GM19324 (cell line): ENCODE measurements around the gene HEPHL1.
"Not testable (repeated sequence)": the region's sequence is repeated elsewhere in the genome, so short reads cannot be mapped to it uniquely, and the experiment has no call there.

ENCODE experiments used
- ATAC-seq: cut with Tn5 transposase; IDR thresholded peaks from one replicate; pipeline ENCODE4 v1.9.1; 2021; ENCODE audit warnings: mild to moderate bottlenecking, moderate library complexity; ENCODE audit not compliant: unreplicated experiment, low FRiP score

HEPHL1 gene

GRCh38 chr11:94145431-94145830, 124.3 kb downstream of the HEPHL1 start:
- no peak for ATAC-seq

- ATAC-seq, result no peak
These were observed 124.8 kb downstream of the HEPHL1 start for GRCh38 chr11:94145916-94146315.

- ATAC-seq, result no peak
These were observed 126.3 kb downstream of the HEPHL1 start for GRCh38 chr11:94147433-94147845.

- ATAC-seq, result no peak
These were observed 127.0 kb downstream of the HEPHL1 start for GRCh38 chr11:94148189-94148588.

- no peak for ATAC-seq
These were observed 128.4 kb downstream of the HEPHL1 start for GRCh38 chr11:94149431-94150017.

GRCh38 chr11:94150056-94150455, 128.9 kb downstream of the HEPHL1 start:
- ATAC-seq, result no peak

- no peak for ATAC-seq
These were observed 129.8 kb downstream of the HEPHL1 start for GRCh38 chr11:94150704-94151685.

- no peak for ATAC-seq
These were observed 130.9 kb downstream of the HEPHL1 start for GRCh38 chr11:94151903-94152677.

GRCh38 chr11:94152678-94153065, 131.5 kb downstream of the HEPHL1 start:
- no peak for ATAC-seq

GRCh38 chr11:94153320-94153719, 132.2 kb downstream of the HEPHL1 start:
- no peak for ATAC-seq

GRCh38 chr11:94154095-94154856, 133.1 kb downstream of the HEPHL1 start:
- no peak for ATAC-seq

- ATAC-seq, result not testable (repeated sequence)
These were observed 136.2 kb downstream of the HEPHL1 start for GRCh38 chr11:94157339-94157738.
